Bronchial epithelial cell (primary cell): ENCODE data around the gene C3orf38. TPM values are rescaled to one million over a fixed set of nuclear protein-coding genes. Genes with fewer than 3 reads are reported as not detected.
"Not testable (repeated sequence)": the region's sequence is repeated elsewhere in the genome, so short reads cannot be mapped to it uniquely, and the experiment has no call there.

Experiments
- DNase-seq: peaks from one replicate; pipeline ENCODE4 v3.0.0-alpha.2; 2010; ENCODE audit warnings: low read depth
- FAIRE-seq: peaks from 2 replicates; lab custom pipeline; 2011; peaks lifted over from hg19 to GRCh38; lab: Jason Lieb, UNC
- H3K27me3 ChIP-seq: 2 replicates; pipeline ENCODE4 v1.5.1; 2011; ENCODE audit warnings: low read length; ENCODE audit not compliant: control insufficient read depth, insufficient read depth
- H3K36me3 ChIP-seq: 2 replicates; pipeline ENCODE4 v1.5.1; 2011; ENCODE audit warnings: low read length; ENCODE audit not compliant: control insufficient read depth, insufficient read depth
- H3K4me3 ChIP-seq: 2 replicates; pipeline ENCODE4 v1.5.1; 2011; ENCODE audit warnings: mild to moderate bottlenecking, low read depth, low read length, control low read depth
- total RNA-seq: library from RNA; depleted of rRNA; stranded (reverse); fragments of >200 nt; gene quantifications from 2 replicates; pipeline ENCODE4 v1.2.1, GENCODE V29; 2014
- TF ChIP-seq, protein P1 (sequence below): IDR thresholded peaks from 2 replicates; pipeline ENCODE4 v1.5.1; 2011; ENCODE audit warnings: mild to moderate bottlenecking, moderate library complexity, low read length, control low read depth, inconsistent platforms; ENCODE audit not compliant: insufficient read depth, severe bottlenecking

The C3orf38 gene
- total RNA-seq, 1 donor from 2014 or later = 26.6 TPM

DNA sequence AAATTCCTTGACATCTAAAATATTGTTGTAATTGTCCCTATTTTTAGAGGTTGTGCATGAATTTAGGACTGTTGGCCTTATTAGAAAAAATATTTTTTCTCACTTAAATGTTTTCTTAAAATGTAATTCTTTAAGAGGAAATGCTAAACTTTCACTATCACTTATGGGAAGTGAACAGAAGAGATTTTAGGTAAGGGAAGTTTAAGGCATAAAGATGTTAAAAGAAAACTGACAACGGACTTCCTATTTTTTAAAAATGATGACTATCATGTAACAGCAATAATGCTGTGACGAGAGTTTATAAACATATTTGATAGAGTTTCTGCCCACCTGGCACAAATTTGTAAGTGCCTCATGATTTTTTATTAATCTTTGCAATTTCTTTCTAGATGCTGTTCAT, 3.1 kb downstream of the C3orf38 start:
- Histone ChIP-seq H3K4me3 (no peak overlapping the region), H3K36me3 (no peaks in the 10 kb centered on the region), H3K27me3 (no peaks in the 10 kb centered on the region)
- TF ChIP-seq, protein P1, sequence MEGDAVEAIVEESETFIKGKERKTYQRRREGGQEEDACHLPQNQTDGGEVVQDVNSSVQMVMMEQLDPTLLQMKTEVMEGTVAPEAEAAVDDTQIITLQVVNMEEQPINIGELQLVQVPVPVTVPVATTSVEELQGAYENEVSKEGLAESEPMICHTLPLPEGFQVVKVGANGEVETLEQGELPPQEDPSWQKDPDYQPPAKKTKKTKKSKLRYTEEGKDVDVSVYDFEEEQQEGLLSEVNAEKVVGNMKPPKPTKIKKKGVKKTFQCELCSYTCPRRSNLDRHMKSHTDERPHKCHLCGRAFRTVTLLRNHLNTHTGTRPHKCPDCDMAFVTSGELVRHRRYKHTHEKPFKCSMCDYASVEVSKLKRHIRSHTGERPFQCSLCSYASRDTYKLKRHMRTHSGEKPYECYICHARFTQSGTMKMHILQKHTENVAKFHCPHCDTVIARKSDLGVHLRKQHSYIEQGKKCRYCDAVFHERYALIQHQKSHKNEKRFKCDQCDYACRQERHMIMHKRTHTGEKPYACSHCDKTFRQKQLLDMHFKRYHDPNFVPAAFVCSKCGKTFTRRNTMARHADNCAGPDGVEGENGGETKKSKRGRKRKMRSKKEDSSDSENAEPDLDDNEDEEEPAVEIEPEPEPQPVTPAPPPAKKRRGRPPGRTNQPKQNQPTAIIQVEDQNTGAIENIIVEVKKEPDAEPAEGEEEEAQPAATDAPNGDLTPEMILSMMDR = no peak
- DNase-seq (no peak), FAIRE-seq (no peak)

DNA sequence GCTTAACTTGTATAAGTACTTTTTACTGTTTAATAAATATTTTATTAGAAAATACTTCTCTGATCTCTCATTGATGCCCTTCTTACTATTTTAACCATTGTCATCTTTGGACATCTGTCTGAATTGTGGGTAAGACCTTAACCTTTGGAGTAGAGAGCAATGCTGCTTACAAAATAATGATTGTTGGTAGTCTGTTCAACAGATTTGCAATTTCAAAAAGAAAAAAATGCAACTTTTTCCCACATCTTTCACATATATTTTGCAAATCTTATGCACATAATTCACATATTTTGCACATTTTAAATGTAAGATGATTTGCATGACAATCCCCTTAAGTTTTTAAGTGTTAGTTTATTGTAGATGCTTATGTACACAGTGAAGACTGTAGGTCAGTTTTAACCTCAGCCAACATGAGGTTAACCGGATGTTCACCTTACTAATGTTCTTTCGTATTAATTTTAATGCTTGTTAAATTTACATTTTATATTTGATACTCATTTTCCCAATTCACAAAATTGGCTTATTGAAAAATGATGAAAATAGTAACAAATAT, 16.7 kb downstream of the C3orf38 start:
- DNase-seq (no peak), FAIRE-seq (no peak)
- Histone ChIP-seq H3K36me3 (no peaks in the 10 kb centered on the region), H3K4me3 (no peak overlapping the region), H3K27me3 (no peaks in the 10 kb centered on the region)
- TF ChIP-seq, protein P1 = no peak

DNA sequence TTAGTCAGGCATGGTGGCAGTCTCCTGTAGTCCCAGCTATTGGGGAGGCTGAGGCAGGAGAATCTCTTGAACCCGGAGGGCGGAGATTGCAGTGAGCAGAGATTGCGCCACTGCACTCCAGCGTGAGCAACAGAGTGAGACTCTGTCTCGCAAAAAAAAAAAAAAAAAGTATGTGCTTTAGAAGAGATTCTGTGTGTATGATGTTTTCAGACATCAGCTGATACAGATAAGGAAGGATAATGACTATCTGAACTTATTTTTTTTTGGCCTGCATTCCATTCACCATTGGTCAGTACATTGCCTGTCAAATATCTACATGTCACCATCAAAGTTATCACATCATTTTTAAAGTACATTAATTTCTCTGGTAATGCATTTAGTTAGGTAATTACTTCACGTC, 17.4 kb downstream of the C3orf38 start:
- H3K36me3 ChIP-seq = no peaks in the 10 kb centered on the region
- DNase-seq = no peak
- no peak overlapping the region for H3K4me3 ChIP-seq
- H3K27me3 ChIP-seq = no peaks in the 10 kb centered on the region
- TF ChIP-seq, protein P1 = no peak
- no peak for FAIRE-seq

DNA sequence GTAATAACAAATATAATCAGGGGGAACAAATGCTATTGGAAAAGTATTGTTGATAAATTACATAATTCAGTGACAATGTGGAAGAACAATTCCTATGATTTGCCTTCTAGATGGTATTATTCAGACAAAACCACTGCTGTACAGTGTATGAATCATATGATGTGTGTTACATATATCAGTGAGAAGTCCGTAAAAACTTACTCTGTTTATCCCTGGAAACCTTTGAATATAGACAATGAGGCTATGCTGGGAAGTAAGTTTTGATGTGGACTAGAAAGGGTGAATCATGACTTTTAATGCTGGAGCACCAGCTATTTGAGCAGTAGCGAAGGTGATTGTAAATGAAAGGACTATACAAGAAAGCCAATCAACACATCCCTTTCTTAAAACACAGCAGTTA, 17.9 kb downstream of the C3orf38 start:
- Histone ChIP-seq H3K4me3 (no peak overlapping the region), H3K27me3 (no peaks in the 10 kb centered on the region), H3K36me3 (no peaks in the 10 kb centered on the region)
- DNase-seq = no peak
- TF ChIP-seq, protein P1 = no peak
- FAIRE-seq = no peak

DNA sequence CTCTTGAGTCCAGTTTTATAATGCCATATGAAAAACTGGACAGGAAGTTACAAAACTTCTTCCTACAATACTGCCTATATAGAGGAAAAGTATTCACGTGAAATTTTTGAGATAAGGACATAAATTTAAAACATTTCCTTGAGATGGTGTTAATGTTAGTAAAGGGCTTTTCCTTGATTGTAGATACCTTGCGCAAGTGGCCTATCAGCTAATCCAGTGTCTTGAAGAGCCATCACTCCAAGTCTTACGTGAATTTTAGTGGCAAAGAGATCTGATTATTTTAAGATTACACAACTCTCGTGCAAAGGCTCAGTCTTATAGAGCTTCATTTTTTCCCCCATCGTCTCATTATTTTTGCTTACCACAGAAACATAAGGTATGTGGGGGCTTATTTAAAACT, 18.4 kb downstream of the C3orf38 start:
- TF ChIP-seq, protein P1 = no peak
- H3K4me3 ChIP-seq = no peak overlapping the region
- H3K27me3 ChIP-seq = no peaks in the 10 kb centered on the region
- no peak for FAIRE-seq
- no peak for DNase-seq
- H3K36me3 ChIP-seq = no peaks in the 10 kb centered on the region

DNA sequence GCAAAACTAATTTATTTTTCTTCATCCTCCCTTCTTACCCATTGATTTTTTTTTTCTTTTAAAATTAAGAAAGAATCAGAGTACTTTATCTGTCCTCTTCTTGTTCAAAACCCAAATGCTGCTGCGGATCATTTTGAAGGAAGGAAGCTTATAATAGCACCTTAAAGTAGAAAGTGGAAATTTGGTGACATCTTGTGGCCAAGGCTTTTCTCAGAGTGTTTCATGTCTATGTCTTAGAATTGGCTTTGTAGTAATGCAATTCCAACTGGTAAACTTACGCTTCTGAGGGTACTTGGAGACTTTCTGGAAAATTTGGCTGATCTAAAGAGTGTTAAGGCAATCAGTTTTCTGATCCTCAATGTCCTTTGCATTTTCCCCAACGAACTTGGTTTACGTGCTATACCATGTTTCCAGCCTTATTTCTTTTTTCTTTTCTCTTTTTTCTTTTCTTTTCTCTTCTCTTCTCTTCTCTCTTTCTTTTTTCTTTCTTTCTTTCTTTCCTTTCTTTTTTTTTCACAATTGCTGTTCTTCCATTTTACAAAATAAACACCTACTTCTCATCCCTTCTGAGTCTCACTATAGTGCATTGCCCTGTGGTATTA, 30.7 kb downstream of the C3orf38 start:
- Histone ChIP-seq H3K36me3 (no peaks in the 10 kb centered on the region), H3K27me3 (no peaks in the 10 kb centered on the region), H3K4me3 (no peak overlapping the region)
- FAIRE-seq (no peak), DNase-seq (peak; percentile 30)
- TF ChIP-seq, protein P1 = peak; percentile 25

DNA sequence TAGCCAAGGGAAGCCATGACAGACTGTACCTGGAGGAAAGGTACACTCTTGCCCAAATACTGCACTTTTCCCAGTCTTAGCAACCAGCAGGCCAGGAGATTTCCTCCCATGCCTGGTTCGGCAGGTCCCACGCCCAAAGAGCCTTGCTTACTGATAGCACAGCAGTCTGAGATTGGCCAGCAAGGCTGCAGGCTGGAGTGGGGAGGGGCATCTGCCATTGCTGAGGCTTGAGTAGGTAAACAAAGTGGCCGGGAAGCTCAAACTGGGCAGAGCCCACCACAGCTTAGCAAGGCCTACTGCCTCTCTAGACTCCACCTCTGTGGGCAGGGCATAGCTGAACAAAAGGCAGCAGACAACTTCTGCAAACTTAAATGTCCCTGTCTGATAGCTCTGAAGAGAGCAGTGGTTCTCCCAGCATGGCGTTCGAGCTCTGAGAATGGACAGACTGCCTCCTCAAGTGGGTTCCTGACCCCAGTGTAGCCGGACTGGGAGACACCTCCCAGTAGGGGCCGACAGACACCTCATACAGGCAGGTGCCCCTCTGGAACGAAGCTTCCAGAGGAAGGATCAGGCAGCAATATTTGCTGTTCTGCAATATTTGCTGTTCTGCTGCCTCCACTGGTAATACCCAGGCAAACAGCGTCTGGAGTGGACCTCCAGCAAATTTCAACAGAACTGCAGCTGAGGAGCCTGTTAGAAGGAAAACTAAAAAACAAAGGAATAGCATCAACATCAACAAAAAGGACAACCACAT, 32.6 kb downstream of the C3orf38 start:
- not testable (repeated sequence) for DNase-seq, H3K36me3 ChIP-seq, FAIRE-seq, H3K27me3 ChIP-seq, H3K4me3 ChIP-seq
